Measurements from ENCODE around the gene NLRC3.

The NLRC3 gene

DNA sequence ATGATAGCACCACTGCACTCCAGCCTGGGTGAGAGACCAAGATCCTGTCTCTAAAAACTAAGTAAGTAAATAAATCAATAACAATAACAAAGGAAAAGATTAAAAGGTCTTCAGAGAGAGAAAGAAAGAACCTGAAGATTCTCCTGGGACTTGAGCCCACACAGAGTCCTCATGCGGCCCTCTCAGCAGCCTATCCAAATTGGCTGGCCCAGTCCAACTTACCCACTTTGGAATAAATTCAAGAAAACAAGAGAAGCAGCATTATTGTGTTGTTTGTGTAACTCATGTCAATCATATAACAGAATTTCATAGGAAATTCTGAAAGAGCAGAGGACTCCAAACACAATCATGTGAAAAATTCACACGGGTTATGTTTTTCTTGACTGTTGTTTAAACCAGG is 30.4 kb upstream of the NLRC3 start:
- CTCF ChIA-PET, result interaction anchor here (0.9 to 1.9 kb wide), 2 partner anchors 17 to 82 kb away, joined by 3 to 5 read pairs; no protein-coding TSS in a partner anchor
- POLR2A ChIA-PET, result no interaction called here
- TF ChIP-seq, protein P1, sequence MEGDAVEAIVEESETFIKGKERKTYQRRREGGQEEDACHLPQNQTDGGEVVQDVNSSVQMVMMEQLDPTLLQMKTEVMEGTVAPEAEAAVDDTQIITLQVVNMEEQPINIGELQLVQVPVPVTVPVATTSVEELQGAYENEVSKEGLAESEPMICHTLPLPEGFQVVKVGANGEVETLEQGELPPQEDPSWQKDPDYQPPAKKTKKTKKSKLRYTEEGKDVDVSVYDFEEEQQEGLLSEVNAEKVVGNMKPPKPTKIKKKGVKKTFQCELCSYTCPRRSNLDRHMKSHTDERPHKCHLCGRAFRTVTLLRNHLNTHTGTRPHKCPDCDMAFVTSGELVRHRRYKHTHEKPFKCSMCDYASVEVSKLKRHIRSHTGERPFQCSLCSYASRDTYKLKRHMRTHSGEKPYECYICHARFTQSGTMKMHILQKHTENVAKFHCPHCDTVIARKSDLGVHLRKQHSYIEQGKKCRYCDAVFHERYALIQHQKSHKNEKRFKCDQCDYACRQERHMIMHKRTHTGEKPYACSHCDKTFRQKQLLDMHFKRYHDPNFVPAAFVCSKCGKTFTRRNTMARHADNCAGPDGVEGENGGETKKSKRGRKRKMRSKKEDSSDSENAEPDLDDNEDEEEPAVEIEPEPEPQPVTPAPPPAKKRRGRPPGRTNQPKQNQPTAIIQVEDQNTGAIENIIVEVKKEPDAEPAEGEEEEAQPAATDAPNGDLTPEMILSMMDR (IDR thresholded peaks at IDR 0.05; ENCODE audit: control extremely low read depth, extremely low read depth, low read depth, missing control alignments), result no peak
- DNase-seq (ENCODE audit: extremely low spot score), result no peak

DNA sequence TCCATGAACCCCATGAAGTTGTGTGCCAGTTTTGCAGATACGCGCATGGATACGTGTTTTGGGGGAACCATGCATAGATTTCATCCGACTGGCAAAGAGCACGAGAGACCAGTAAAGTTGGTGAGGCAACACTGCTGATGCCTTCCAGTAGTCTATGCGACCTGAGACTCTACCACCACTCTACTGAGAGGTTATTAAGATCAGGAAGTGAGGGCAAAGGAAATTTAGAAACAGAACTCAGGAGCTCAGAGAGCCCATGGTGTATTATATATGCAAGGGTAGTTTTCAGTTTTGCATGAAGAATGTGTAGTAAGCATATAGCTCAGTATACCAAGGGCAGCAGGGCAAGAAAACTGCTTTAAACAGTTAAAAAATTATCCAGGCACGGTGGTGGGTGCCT is 30.0 kb upstream of the NLRC3 start:
- DNase-seq (ENCODE audit: extremely low spot score), result no peak
- ChIA-PET POLR2A (interaction anchor here (0.6 kb wide), 1 partner anchor 13 kb away, joined by 3 read pairs; no protein-coding TSS in a partner anchor), CTCF (interaction anchor here (0.9 to 1.9 kb wide), 2 partner anchors 17 to 83 kb away, joined by 3 to 5 read pairs; no protein-coding TSS in a partner anchor)
- TF ChIP-seq, protein P1 (IDR thresholded peaks at IDR 0.05; ENCODE audit: control extremely low read depth, extremely low read depth, low read depth, missing control alignments), result no peak

DNA sequence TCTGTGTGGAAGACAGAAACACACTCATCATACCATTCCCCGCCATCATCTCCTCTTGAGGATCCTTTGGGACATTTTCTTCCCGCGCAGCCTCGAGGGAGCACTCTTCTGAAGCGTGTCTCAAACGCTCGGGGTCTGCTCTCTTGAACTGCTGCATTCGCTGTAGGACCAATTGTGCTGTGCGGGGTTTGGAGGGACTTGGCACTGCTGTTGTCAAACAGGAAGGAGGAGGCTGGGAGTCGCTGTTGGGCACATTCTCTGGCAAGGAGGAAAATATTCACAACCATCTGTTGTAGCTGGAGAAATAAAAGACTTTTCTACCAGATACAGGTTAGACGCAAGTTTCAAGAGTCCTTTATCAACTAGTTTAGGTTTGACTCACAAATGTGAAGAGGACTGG is 29.2 kb upstream of the NLRC3 start:
- POLR2A ChIA-PET, result no interaction called here
- CTCF ChIA-PET, result interaction anchor here (1.9 kb wide), 1 partner anchor 16 kb away, joined by 5 read pairs; no protein-coding TSS in a partner anchor
- no peak for DNase-seq (ENCODE audit: extremely low spot score)
- TF ChIP-seq, protein P1 (IDR thresholded peaks at IDR 0.05; ENCODE audit: control extremely low read depth, extremely low read depth, low read depth, missing control alignments), result no peak

DNA sequence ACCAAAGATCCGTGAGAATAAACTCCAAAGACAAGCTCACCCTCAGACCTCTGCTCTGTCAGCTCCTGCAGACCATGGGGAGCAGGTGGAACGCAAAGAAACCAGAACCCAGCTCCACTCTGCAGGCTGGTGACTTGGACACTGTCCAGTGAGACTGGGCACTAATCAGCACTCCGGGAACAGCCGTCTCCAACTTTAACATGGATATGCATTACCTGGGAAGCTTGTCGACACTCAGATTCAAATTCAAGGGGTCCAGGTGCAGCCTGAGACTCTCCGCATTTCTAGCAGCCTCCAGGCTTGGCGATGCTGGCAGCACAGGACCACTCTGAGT is 25.1 kb upstream of the NLRC3 start:
- TF ChIP-seq, protein P1 (IDR thresholded peaks at IDR 0.05; ENCODE audit: control extremely low read depth, extremely low read depth, low read depth, missing control alignments), result no peak
- DNase-seq (ENCODE audit: extremely low spot score), result no peak
- CTCF ChIA-PET, result interaction anchor here (1.4 kb wide), 1 partner anchor 194 kb away, joined by 3 read pairs; no protein-coding TSS in a partner anchor
- POLR2A ChIA-PET, result interaction anchor here (0.6 kb wide), 1 partner anchor 22 kb away, joined by 4 read pairs; no protein-coding TSS in a partner anchor

DNA sequence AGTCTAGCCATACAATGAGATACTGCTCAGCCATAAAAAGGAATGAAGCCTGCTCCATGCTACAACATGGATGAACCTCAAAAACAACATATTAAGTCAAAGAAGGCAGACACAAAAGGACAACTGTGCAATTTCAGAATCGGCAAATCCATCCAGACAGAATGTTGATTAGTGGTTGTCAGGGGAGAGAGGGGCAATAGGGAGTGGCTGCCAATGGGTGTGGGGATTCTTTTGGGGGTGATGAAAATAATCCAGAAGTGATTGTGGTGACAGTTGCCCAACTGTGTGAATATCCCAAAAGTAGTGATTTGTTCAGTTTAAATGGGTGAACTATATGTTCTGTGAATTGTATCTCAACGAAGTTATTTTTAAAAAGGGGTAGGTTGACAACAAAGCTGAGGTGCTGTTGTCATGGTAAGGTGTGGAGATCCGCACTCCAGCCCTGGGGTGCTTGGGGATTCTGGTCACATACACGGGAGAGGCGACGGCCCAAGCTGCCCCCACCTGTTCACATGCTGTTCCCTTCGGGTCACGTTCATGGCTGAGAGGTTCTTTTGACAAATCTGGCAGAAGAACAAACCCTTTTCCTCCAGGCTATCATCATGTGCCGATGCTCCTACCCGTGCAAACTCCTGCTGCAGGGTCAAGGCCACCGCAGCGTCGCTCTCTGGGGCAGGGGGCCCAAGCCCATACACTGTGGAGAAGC is 24.6 kb upstream of the NLRC3 start:
- ChIA-PET POLR2A (interaction anchor here (0.6 kb wide), 1 partner anchor 23 kb away, joined by 4 read pairs; no protein-coding TSS in a partner anchor), CTCF (interaction anchor here (1.4 to 2.0 kb wide), 2 partner anchors 11 to 195 kb away, joined by 3 to 7 read pairs; no protein-coding TSS in a partner anchor)
- TF ChIP-seq, protein P1 (IDR thresholded peaks at IDR 0.05; ENCODE audit: control extremely low read depth, extremely low read depth, low read depth, missing control alignments), result no peak
- no peak for DNase-seq (ENCODE audit: extremely low spot score)

DNA sequence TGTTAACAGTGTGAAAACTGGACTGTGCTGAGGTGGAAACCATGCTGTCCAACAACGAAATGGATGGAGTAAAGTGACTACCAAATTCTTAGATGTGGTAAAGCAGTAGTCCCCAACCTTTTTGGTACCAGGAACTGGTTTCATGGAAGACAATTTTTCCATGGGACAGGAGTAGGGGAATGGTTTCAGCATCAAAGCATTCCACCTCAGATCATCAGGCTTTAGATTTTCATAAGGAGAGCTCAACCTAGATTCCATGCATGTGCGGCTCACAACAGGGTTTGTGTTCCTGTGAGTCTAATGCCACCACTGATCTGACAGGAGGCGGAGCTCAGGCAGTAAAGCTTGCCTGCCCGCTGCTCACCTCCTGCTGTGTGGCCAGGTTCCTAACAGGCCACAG is 22.7 kb upstream of the NLRC3 start:
- CTCF ChIA-PET, result interaction anchor here (2.0 kb wide), 1 partner anchor 9 kb away, joined by 7 read pairs; no protein-coding TSS in a partner anchor
- TF ChIP-seq, protein P1 (IDR thresholded peaks at IDR 0.05; ENCODE audit: control extremely low read depth, extremely low read depth, low read depth, missing control alignments), result no peak
- POLR2A ChIA-PET, result no interaction called here
- DNase-seq (ENCODE audit: extremely low spot score), result no peak
